Measurements from ENCODE around the gene ACYP2.
"Not testable (repeated sequence)": the region's sequence is repeated elsewhere in the genome, so short reads cannot be mapped to it uniquely, and the experiment has no call there.

The ACYP2 gene

GRCh38 chr2:54255230-54256090 is 140.0 kb downstream of the ACYP2 start:
- WGBS, 2 experiments (ENCODE audit: insufficient coverage in 2 of 2) = 94 to 95% methylated on average over 36 to 37 of the region's 37 CpGs
- no peak overlapping the region for H3K4me3 ChIP-seq (ENCODE audit: extremely low read depth, insufficient read depth, low read length, poor library complexity, severe bottlenecking)
- no peak overlapping the region for H3K27ac ChIP-seq (ENCODE audit: low read depth, low read length, severe bottlenecking)
- H3K4me1 ChIP-seq (ENCODE audit: control insufficient read depth, insufficient read depth, low read length, poor library complexity, severe bottlenecking) = peaks cover 8% of the 10 kb centered on the region
- no peaks in the 10 kb centered on the region for H3K36me3 ChIP-seq (ENCODE audit: control insufficient read depth, insufficient read depth, low read length)
- no peaks in the 10 kb centered on the region for H3K9me3 ChIP-seq (ENCODE audit: control insufficient read depth, low read length)

GRCh38 chr2:54256091-54256694 is 140.8 kb downstream of the ACYP2 start, which contains the start of gene TSPYL6:
Gene TSPYL6, minus strand, starts transcription at chr2:54256229. Its CDS starts 78 bp downstream, at chr2:54256151.
- no peaks in the 10 kb centered on the region for H3K9me3 ChIP-seq (ENCODE audit: control insufficient read depth, low read length)
- no peak within 1 kb of the TSS for H3K4me3 ChIP-seq (ENCODE audit: extremely low read depth, insufficient read depth, low read length, poor library complexity, severe bottlenecking)
- 94 to 97% methylated on average over 21 to 23 of the region's 25 CpGs for WGBS, 2 experiments (ENCODE audit: insufficient coverage in 2 of 2)
- no peak within 1 kb of the TSS for H3K27ac ChIP-seq (ENCODE audit: low read depth, low read length, severe bottlenecking)
- no peaks in the 10 kb centered on the region for H3K36me3 ChIP-seq (ENCODE audit: control insufficient read depth, insufficient read depth, low read length)
- H3K4me1 ChIP-seq (ENCODE audit: control insufficient read depth, insufficient read depth, low read length, poor library complexity, severe bottlenecking) = peaks cover 8% of the 10 kb centered on the region

DNA sequence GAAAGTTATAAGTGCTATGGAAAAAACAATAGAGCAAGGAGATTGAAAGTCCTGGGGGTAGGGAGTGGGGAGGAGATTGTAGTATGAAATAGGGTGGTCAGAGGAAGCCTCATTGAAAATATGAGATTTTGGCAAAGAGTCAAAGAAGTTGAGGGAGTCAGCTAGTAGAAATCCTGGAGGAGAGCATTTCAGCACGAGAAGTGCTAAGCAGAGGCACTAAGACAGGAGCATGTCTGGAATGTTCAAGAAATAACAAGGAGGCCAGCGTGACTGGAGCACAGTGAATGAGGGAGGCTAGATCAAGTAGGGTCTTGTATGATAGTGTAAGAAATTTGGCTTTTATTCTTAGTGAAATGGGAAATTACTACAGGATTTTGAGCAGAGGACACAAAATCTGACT is 142.8 kb downstream of the ACYP2 start:
- peaks cover 8% of the 10 kb centered on the region for H3K4me1 ChIP-seq (ENCODE audit: control insufficient read depth, insufficient read depth, low read length, poor library complexity, severe bottlenecking)
- WGBS, 2 experiments (ENCODE audit: insufficient coverage in 2 of 2) = 87 to 89% methylated on average over 2 of the region's 2 CpGs

GRCh38 chr2:54259413-54260240 is 144.2 kb downstream of the ACYP2 start:
- no peaks in the 10 kb centered on the region for H3K9me3 ChIP-seq (ENCODE audit: control insufficient read depth, low read length)
- no peaks in the 10 kb centered on the region for H3K36me3 ChIP-seq (ENCODE audit: control insufficient read depth, insufficient read depth, low read length)
- peaks cover 8% of the 10 kb centered on the region for H3K4me1 ChIP-seq (ENCODE audit: control insufficient read depth, insufficient read depth, low read length, poor library complexity, severe bottlenecking)
- H3K27ac ChIP-seq (ENCODE audit: low read depth, low read length, severe bottlenecking) = no peak overlapping the region
- no peak overlapping the region for H3K4me3 ChIP-seq (ENCODE audit: extremely low read depth, insufficient read depth, low read length, poor library complexity, severe bottlenecking)
- 94 to 96% methylated on average over 6 of the region's 6 CpGs for WGBS, 2 experiments (ENCODE audit: insufficient coverage in 2 of 2)

More for the DNA sequence above, 142.8 kb downstream of the ACYP2 start:
- H3K4me3 ChIP-seq (ENCODE audit: extremely low read depth, insufficient read depth, low read length, poor library complexity, severe bottlenecking) = no peak overlapping the region
- H3K9me3 ChIP-seq (ENCODE audit: control insufficient read depth, low read length) = no peaks in the 10 kb centered on the region
- no peaks in the 10 kb centered on the region for H3K36me3 ChIP-seq (ENCODE audit: control insufficient read depth, insufficient read depth, low read length)
- no peak overlapping the region for H3K27ac ChIP-seq (ENCODE audit: low read depth, low read length, severe bottlenecking)

DNA sequence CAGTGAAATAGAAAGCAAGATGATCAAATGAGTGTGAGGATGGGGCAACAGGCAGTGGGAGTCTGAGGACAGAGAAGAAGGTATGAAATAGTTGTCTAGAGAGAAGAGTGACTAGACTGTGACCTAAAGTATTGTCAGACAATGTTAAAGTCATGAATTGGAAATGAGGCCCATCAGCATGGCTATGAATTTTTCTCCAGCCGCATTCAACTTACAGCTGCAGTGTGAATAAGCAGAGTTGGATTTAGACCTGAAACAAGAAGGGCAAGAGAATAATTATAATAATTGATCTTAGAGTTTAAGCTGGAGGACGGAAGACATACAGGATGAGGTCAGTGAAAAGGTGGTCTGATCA is 144.8 kb downstream of the ACYP2 start:
- no peak overlapping the region for H3K27ac ChIP-seq (ENCODE audit: low read depth, low read length, severe bottlenecking)
- H3K36me3 ChIP-seq (ENCODE audit: control insufficient read depth, insufficient read depth, low read length) = no peaks in the 10 kb centered on the region
- H3K4me1 ChIP-seq (ENCODE audit: control insufficient read depth, insufficient read depth, low read length, poor library complexity, severe bottlenecking) = peaks cover 8% of the 10 kb centered on the region
- peaks cover 1% of the 10 kb centered on the region for H3K9me3 ChIP-seq (ENCODE audit: control insufficient read depth, low read length)
- no peak overlapping the region for H3K4me3 ChIP-seq (ENCODE audit: extremely low read depth, insufficient read depth, low read length, poor library complexity, severe bottlenecking)
- WGBS, 2 experiments (ENCODE audit: insufficient coverage in 2 of 2) = 100% methylated on average over 2 of the region's 2 CpGs

DNA sequence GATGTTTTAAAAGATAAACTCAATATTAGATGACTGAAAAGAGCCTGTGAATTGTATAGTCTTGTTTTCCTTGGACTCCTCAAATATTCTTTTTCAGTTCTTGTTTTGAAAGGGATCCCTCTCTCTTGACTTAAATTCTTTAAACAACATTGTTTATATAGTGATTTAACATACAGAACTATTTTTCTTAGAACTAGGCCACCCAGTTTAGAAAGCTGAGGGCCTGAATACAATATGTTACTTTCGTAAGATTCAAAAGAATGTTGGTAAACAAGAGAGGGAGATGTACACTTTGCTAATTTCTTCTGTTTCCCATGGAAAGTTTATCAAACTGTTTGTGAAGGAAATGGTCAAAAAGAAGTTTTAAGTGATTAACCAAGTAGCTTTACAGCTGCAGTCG is 146.1 kb downstream of the ACYP2 start:
- Histone ChIP-seq H3K27ac (ENCODE audit: low read depth, low read length, severe bottlenecking) (peak overlapping the region; percentile 60), H3K36me3 (ENCODE audit: control insufficient read depth, insufficient read depth, low read length) (no peaks in the 10 kb centered on the region), H3K4me1 (ENCODE audit: control insufficient read depth, insufficient read depth, low read length, poor library complexity, severe bottlenecking) (peaks cover 8% of the 10 kb centered on the region), H3K9me3 (ENCODE audit: control insufficient read depth, low read length) (peaks cover 8% of the 10 kb centered on the region), H3K4me3 (ENCODE audit: extremely low read depth, insufficient read depth, low read length, poor library complexity, severe bottlenecking) (no peak overlapping the region)
- 88% methylated on average over 1 of the region's 2 CpGs; no CpG with 5 or more reads in 1 of the 2 experiments for WGBS, 2 experiments (ENCODE audit: insufficient coverage in 2 of 2)

DNA sequence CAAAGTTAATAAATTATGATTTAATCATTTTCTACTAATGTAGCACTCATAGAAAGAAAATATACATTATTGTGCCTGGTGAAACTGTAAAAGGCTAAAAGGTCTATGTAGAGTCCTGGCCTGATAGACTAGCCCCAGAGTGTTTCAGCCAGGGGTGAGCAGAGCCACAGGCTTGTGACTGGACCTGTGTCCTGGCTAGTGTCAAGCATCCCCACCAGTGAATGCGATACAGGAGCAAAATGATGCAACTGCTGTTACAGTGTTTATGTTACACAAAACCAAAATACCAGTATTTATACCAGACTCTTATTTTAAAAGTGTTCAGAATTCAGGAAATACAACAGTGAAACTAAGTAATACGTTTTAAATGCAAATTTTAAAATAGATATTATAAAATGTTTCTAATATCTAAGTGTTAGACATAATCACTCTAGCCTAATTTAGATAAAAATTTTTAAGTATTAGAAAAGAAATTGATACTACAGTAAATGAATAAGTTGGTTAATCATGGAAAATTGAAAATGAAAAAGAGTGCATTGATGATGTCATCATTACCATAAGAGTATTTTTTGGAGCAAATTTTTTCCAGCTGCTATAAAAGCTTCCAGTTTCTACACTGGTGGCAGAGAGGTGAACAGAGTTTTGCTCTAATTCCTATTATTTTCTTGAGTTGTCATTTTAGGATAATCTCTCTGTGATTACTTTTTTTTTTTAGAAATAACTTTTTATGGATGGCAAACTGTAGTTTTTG is 146.8 kb downstream of the ACYP2 start:
- H3K4me3 ChIP-seq (ENCODE audit: extremely low read depth, insufficient read depth, low read length, poor library complexity, severe bottlenecking) = no peak overlapping the region
- peaks cover 8% of the 10 kb centered on the region for H3K4me1 ChIP-seq (ENCODE audit: control insufficient read depth, insufficient read depth, low read length, poor library complexity, severe bottlenecking)
- peaks cover 8% of the 10 kb centered on the region for H3K9me3 ChIP-seq (ENCODE audit: control insufficient read depth, low read length)
- H3K36me3 ChIP-seq (ENCODE audit: control insufficient read depth, insufficient read depth, low read length) = no peaks in the 10 kb centered on the region
- 100% methylated on average over 1 of the region's 2 CpGs; no CpG with 5 or more reads in 1 of the 2 experiments for WGBS, 2 experiments (ENCODE audit: insufficient coverage in 2 of 2)
- peak overlapping the region; percentile 60 for H3K27ac ChIP-seq (ENCODE audit: low read depth, low read length, severe bottlenecking)

GRCh38 chr2:54265081-54265480 is 149.7 kb downstream of the ACYP2 start:
- not testable (repeated sequence) for H3K4me1 ChIP-seq (ENCODE audit: control insufficient read depth, insufficient read depth, low read length, poor library complexity, severe bottlenecking); H3K27ac ChIP-seq (ENCODE audit: low read depth, low read length, severe bottlenecking); H3K36me3 ChIP-seq (ENCODE audit: control insufficient read depth, insufficient read depth, low read length); H3K4me3 ChIP-seq (ENCODE audit: extremely low read depth, insufficient read depth, low read length, poor library complexity, severe bottlenecking); H3K9me3 ChIP-seq (ENCODE audit: control insufficient read depth, low read length)
- WGBS, 2 experiments (ENCODE audit: insufficient coverage in 2 of 2) = 17% methylated on average over 1 of the region's 1 CpG; no CpG with 5 or more reads in 1 of the 2 experiments

- H3K4me3 ChIP-seq (ENCODE audit: extremely low read depth, insufficient read depth, low read length, poor library complexity, severe bottlenecking) = no peak overlapping the region
- WGBS, 2 experiments (ENCODE audit: insufficient coverage in 2 of 2) = no CpG with 5 or more reads among the region's 1 CpG
- no peaks in the 10 kb centered on the region for H3K36me3 ChIP-seq (ENCODE audit: control insufficient read depth, insufficient read depth, low read length)
- peaks cover 8% of the 10 kb centered on the region for H3K9me3 ChIP-seq (ENCODE audit: control insufficient read depth, low read length)
- H3K4me1 ChIP-seq (ENCODE audit: control insufficient read depth, insufficient read depth, low read length, poor library complexity, severe bottlenecking) = no peaks in the 10 kb centered on the region
- no peak overlapping the region for H3K27ac ChIP-seq (ENCODE audit: low read depth, low read length, severe bottlenecking)
Measured at GRCh38 chr2:54267577-54267976, 152.2 kb downstream of the ACYP2 start.

- Histone ChIP-seq H3K4me3 (ENCODE audit: extremely low read depth, insufficient read depth, low read length, poor library complexity, severe bottlenecking) (no peak overlapping the region), H3K27ac (ENCODE audit: low read depth, low read length, severe bottlenecking) (no peak overlapping the region), H3K9me3 (ENCODE audit: control insufficient read depth, low read length) (no peaks in the 10 kb centered on the region), H3K4me1 (ENCODE audit: control insufficient read depth, insufficient read depth, low read length, poor library complexity, severe bottlenecking) (peaks cover 3% of the 10 kb centered on the region), H3K36me3 (ENCODE audit: control insufficient read depth, insufficient read depth, low read length) (no peaks in the 10 kb centered on the region)
- WGBS, 2 experiments (ENCODE audit: insufficient coverage in 2 of 2) = 96 to 100% methylated on average over 1 to 3 of the region's 4 CpGs
Measured at GRCh38 chr2:54271189-54271588, 155.8 kb downstream of the ACYP2 start.
